MM.1S (cell line): ENCODE data around the gene OLFML1.

ENCODE experiments used
- DNase-seq: peaks from one replicate; pipeline ENCODE4 v3.0.0-alpha.2; 2015
- H2AFZ ChIP-seq: fragments of 300-600 bp; sonication (generic); 2 replicates; pipeline ENCODE4 v1.6.0; 2016; ENCODE audit warnings: antibody characterized with exemption, low read length
- H3F3A ChIP-seq: fragments of 300-600 bp; sonication (generic); 2 replicates; pipeline ENCODE4 v1.6.1; 2016; ENCODE audit warnings: mild to moderate bottlenecking, antibody characterized with exemption, low read length, moderate library complexity, mixed read lengths; ENCODE audit not compliant: insufficient read depth
- H3K27ac ChIP-seq: fragments of 300-600 bp; sonication (generic); 2 replicates; pipeline ENCODE4 v1.5.1; 2016; ENCODE audit warnings: mild to moderate bottlenecking, low read length
- H3K27me3 ChIP-seq: fragments of 300-600 bp; sonication (generic); replicated peaks from 2 replicates; pipeline ENCODE4 v1.6.0; 2016; ENCODE audit warnings: low read length; ENCODE audit not compliant: insufficient read depth
- H3K36me3 ChIP-seq: fragments of 300-600 bp; sonication (generic); replicated peaks from 2 replicates; pipeline ENCODE4 v1.6.1; 2016; ENCODE audit warnings: mild to moderate bottlenecking, low read length, mixed read lengths; ENCODE audit not compliant: insufficient read depth
- H3K4me1 ChIP-seq: fragments of 300-600 bp; sonication (generic); 2 replicates; pipeline ENCODE4 v1.6.1; 2016; ENCODE audit warnings: low read length, mixed read lengths
- H3K4me2 ChIP-seq: fragments of 300-600 bp; sonication (generic); 2 replicates; pipeline ENCODE4 v1.6.0; 2016; ENCODE audit warnings: low read depth, low read length
- H3K4me3 ChIP-seq: fragments of 300-600 bp; sonication (generic); 2 replicates; pipeline ENCODE4 v1.5.1; 2016; ENCODE audit warnings: low read length, mixed read lengths
- H3K79me2 ChIP-seq: fragments of 300-600 bp; sonication (generic); 2 replicates; pipeline ENCODE4 v1.6.1; 2016; ENCODE audit warnings: mixed run types, low read length, mixed read lengths
- H3K9ac ChIP-seq: fragments of 300-600 bp; sonication (generic); 2 replicates; pipeline ENCODE4 v1.6.1; 2016; ENCODE audit warnings: low read length, mixed read lengths
- H3K9me2 ChIP-seq: fragments of 300-600 bp; sonication (generic); replicated peaks from 2 replicates; pipeline ENCODE4 v1.6.1; 2016; ENCODE audit warnings: mild to moderate bottlenecking, low read length, mixed read lengths; ENCODE audit not compliant: insufficient read depth
- H3K9me3 ChIP-seq: fragments of 300-600 bp; sonication (generic); replicated peaks from 2 replicates; pipeline ENCODE4 v1.6.1; 2016; ENCODE audit warnings: mild to moderate bottlenecking, low read length, mixed read lengths; ENCODE audit not compliant: insufficient read depth
- H4K20me1 ChIP-seq: fragments of 300-600 bp; sonication (generic); 2 replicates; pipeline ENCODE4 v1.6.1; 2016; ENCODE audit warnings: mild to moderate bottlenecking, low read length, moderate library complexity, mixed read lengths; ENCODE audit not compliant: insufficient read depth
- CTCF ChIP-seq: fragments of 300-600 bp; sonication (generic); IDR thresholded peaks from 2 replicates; pipeline ENCODE4 v1.5.1; 2016; ENCODE audit warnings: antibody characterized with exemption, low read length, mixed read lengths
- EZH2 ChIP-seq: fragments of 300-600 bp; sonication (generic); optimal IDR thresholded peaks from 2 replicates; pipeline ENCODE3; 2017; ENCODE audit warnings: low read depth, mild to moderate bottlenecking, antibody characterized with exemption, low read length, mixed read lengths
- EZH2phosphoT487 ChIP-seq: fragments of 300-600 bp; sonication (generic); IDR thresholded peaks from 2 replicates; pipeline ENCODE4 v1.6.1; 2018; ENCODE audit warnings: antibody characterized with exemption, low read length

The OLFML1 gene

DNA sequence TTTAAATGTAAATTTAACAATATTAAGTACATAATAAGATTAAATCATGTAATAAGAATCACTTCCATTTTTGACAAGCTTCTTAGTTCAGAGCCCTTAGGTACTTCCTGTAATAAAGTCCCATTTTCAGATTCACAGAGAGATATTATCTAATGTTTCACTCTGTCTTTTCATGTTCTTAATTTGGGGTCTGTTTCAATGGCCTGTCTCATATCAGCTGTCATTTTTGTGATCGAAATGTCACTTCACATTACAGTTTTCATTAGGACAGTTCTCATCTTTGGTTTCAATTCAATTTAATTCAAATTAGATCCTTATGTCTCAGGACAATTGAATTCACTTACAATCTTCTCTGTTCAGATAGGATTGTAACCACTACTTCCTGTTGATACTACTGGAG lies 22.6 kb upstream of the OLFML1 start:
- Histone ChIP-seq H3K9ac (no peak overlapping the region), H3K9me3 (no peaks in the 10 kb centered on the region), H3F3A (no peaks in the 10 kb centered on the region), H3K4me1 (no peaks in the 10 kb centered on the region), H3K9me2 (no peaks in the 10 kb centered on the region), H3K4me3 (no peak overlapping the region), H3K36me3 (no peaks in the 10 kb centered on the region), H3K27ac (no peak overlapping the region), H3K4me2 (no peak overlapping the region), H2AFZ (no peak overlapping the region), H3K79me2 (no peaks in the 10 kb centered on the region), H3K27me3 (no peaks in the 10 kb centered on the region), H4K20me1 (no peaks in the 10 kb centered on the region)
- DNase-seq: no peak
- no peak for TF ChIP-seq EZH2
- TF ChIP-seq EZH2phosphoT487: no peak
- TF ChIP-seq CTCF: no peak

DNA sequence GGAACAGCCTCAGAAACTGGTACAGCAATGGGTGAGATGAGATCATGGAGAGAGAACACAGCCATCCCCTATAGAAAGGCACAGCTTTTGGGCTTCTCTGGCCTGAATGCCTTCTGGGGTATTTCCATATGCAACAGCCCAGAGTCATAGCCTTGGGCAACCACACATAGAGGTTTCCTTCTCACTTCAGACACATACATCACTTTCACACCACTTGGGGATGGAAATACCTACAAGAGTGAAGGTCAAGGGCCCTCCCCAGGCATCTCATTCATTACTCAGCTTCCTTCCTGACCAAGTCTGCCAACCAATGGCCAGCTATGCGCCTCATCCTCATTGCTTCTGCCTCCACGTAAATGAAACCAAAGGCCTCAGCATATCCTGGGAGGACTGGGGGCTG lies 17.7 kb upstream of the OLFML1 start:
- H3K4me1 ChIP-seq: no peaks in the 10 kb centered on the region
- H3K27ac ChIP-seq: no peak overlapping the region
- H3F3A ChIP-seq: no peaks in the 10 kb centered on the region
- no peak for DNase-seq
- no peak for TF ChIP-seq EZH2
- no peak for TF ChIP-seq CTCF
- no peak for TF ChIP-seq EZH2phosphoT487
- no peaks in the 10 kb centered on the region for H4K20me1 ChIP-seq
- H2AFZ ChIP-seq: no peak overlapping the region
- no peaks in the 10 kb centered on the region for H3K36me3 ChIP-seq
- H3K9ac ChIP-seq: no peak overlapping the region
- no peaks in the 10 kb centered on the region for H3K79me2 ChIP-seq
- no peaks in the 10 kb centered on the region for H3K27me3 ChIP-seq
- H3K4me3 ChIP-seq: no peak overlapping the region
- no peaks in the 10 kb centered on the region for H3K9me3 ChIP-seq
- no peak overlapping the region for H3K4me2 ChIP-seq
- H3K9me2 ChIP-seq: no peaks in the 10 kb centered on the region

GRCh38 chr11:7469351-7469865 lies 15.9 kb upstream of the OLFML1 start:
- no peak overlapping the region for H3K27ac ChIP-seq
- no peak overlapping the region for H2AFZ ChIP-seq
- no peaks in the 10 kb centered on the region for H3K79me2 ChIP-seq
- H3K4me1 ChIP-seq: no peaks in the 10 kb centered on the region
- H3K4me3 ChIP-seq: no peak overlapping the region
- no peak overlapping the region for H3K4me2 ChIP-seq
- H3K36me3 ChIP-seq: no peaks in the 10 kb centered on the region
- H3K9ac ChIP-seq: no peak overlapping the region
- TF ChIP-seq EZH2phosphoT487: no peak
- TF ChIP-seq EZH2: no peak
- TF ChIP-seq CTCF: no peak
- H3K9me3 ChIP-seq: no peaks in the 10 kb centered on the region
- H3F3A ChIP-seq: no peaks in the 10 kb centered on the region
- H3K9me2 ChIP-seq: no peaks in the 10 kb centered on the region
- H3K27me3 ChIP-seq: no peaks in the 10 kb centered on the region
- H4K20me1 ChIP-seq: no peaks in the 10 kb centered on the region
- DNase-seq: no peak
